Ovary (tissue), 3 donors: ENCODE measurements around the gene NT5M.

Experiments used
- EP300 ChIP-seq: sonication (generic); formaldehyde crosslinking; IDR thresholded peaks from one replicate; pipeline ENCODE4 v1.6.1; 2017; ENCODE audit warnings: antibody characterized with exemption
- POLR2A ChIP-seq: fragments of 450-650 bp; IDR thresholded peaks from one replicate; pipeline ENCODE4 v1.6.1; 2017; ENCODE audit warnings: antibody characterized with exemption, mild to moderate bottlenecking, moderate library complexity
- TF ChIP-seq, protein P1 (sequence below), 3 donors: fragments of 450-650 bp in 2 of 3; fragments of 200-600 bp in 1 of 3; IDR thresholded peaks; one replicate each; pipeline versions ENCODE4 v1.5.1 to v1.8.0; 2016 to 2022; ENCODE audit warnings: antibody characterized with exemption in 3 of 3, mild to moderate bottlenecking in 1 of 3
- donor health status: DM: no; HTN: no; CAD: no.

DNA sequence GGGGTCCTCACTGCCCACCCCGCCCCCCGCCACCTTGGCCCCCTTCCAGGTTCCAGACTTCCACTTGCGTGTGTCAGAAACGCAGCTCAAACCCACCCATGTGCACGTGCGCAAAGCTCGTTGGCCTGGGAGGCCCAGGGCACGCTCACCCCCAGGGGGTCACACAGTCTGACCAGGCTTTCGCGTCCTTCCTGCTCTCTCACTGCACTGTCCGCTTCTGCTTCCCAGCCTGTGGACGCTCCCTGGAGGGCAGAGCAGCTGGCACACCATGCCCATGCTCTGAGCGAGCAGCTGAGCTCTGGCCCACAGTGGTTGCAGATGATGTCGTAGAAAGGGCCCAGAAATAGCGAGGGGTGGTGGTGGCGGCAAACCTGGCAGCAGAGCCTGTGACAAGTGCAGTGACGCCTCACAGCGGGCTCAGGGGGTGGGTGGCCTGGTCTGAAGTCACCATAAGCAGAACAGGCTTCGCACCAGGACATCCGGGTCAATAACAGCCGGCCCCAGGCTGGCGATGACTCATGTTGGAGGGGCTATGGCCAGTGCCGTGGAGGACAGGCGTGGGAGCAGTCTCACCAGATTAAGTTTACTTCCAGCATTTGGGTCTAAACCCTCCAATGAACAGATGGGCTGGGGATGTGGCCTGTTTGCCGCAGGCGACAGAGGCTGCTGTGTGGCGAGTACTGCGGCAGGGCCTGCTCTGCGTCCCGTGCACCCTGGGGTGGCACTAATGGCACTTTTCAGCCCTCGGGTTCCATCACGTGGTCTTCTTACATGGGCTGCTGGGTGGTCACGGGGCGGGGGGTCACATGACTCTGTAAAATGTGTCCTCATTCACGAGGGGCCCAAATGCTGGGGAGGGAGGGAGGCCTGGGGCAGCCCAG lies 49.0 kb downstream of the NT5M start:
- TF ChIP-seq POLR2A (no peak), EP300 (no peak)
- TF ChIP-seq, protein P1, sequence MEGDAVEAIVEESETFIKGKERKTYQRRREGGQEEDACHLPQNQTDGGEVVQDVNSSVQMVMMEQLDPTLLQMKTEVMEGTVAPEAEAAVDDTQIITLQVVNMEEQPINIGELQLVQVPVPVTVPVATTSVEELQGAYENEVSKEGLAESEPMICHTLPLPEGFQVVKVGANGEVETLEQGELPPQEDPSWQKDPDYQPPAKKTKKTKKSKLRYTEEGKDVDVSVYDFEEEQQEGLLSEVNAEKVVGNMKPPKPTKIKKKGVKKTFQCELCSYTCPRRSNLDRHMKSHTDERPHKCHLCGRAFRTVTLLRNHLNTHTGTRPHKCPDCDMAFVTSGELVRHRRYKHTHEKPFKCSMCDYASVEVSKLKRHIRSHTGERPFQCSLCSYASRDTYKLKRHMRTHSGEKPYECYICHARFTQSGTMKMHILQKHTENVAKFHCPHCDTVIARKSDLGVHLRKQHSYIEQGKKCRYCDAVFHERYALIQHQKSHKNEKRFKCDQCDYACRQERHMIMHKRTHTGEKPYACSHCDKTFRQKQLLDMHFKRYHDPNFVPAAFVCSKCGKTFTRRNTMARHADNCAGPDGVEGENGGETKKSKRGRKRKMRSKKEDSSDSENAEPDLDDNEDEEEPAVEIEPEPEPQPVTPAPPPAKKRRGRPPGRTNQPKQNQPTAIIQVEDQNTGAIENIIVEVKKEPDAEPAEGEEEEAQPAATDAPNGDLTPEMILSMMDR (IDR thresholded peaks at IDR 0.05): no peak
